Measurements from ENCODE around the gene RBM45. TPM values are rescaled to one million over a fixed set of nuclear protein-coding genes. Genes with fewer than 3 reads are reported as not detected.

Gene RBM45
- total RNA-seq, 1 experiment from 2014 or later, result 12.7 TPM

DNA sequence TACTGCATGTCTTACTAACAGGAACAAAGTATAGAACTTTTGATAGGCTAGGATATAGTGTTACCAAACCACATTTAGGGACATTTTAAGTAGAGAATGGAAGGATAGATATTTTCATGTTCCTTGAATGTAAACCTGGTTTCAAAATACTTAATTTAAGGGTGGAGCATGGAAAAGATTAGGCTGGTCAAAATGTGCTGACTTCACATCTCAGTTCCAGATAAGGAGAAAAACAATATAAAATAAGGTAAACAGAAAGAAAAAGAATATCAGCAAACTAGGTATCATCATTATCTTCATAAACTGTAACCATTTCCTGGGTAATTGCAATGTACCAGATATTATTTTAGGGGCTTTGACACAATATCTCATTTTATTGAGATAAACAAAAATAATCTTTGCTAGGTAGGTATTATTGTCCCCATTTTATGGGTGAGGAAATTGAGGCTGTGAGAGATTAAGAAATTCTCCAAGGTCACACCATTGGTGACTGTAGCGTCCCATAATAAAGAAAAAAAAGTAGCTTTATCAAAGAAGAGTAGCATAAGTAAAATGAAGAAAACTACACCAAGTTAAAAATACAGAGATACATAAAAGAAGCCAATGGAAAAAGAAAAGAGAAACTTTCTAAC lies 43.3 kb upstream of the RBM45 start:
- Mint-ChIP-seq H3K27ac (ENCODE audit: low read depth, unreplicated experiment) (no peak overlapping the region), H3K9me3 (ENCODE audit: unreplicated experiment) (no peaks in the 10 kb centered on the region), H3K4me1 (ENCODE audit: insufficient read depth, unreplicated experiment) (peaks cover 14% of the 10 kb centered on the region), H3K27me3 (ENCODE audit: insufficient read depth, unreplicated experiment) (peaks cover 47% of the 10 kb centered on the region), H3K4me3 (ENCODE audit: unreplicated experiment) (no peak overlapping the region), H3K36me3 (ENCODE audit: insufficient read depth, unreplicated experiment) (no peaks in the 10 kb centered on the region)
- intact Hi-C loops (cut with micrococcal nuclease), result loop anchor here (5.0 kb wide), 1 partner anchor 87 kb away; no protein-coding TSS in a partner anchor
- TF ChIP-seq, protein P1, sequence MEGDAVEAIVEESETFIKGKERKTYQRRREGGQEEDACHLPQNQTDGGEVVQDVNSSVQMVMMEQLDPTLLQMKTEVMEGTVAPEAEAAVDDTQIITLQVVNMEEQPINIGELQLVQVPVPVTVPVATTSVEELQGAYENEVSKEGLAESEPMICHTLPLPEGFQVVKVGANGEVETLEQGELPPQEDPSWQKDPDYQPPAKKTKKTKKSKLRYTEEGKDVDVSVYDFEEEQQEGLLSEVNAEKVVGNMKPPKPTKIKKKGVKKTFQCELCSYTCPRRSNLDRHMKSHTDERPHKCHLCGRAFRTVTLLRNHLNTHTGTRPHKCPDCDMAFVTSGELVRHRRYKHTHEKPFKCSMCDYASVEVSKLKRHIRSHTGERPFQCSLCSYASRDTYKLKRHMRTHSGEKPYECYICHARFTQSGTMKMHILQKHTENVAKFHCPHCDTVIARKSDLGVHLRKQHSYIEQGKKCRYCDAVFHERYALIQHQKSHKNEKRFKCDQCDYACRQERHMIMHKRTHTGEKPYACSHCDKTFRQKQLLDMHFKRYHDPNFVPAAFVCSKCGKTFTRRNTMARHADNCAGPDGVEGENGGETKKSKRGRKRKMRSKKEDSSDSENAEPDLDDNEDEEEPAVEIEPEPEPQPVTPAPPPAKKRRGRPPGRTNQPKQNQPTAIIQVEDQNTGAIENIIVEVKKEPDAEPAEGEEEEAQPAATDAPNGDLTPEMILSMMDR (IDR thresholded peaks at IDR 0.05; ENCODE audit: unreplicated experiment), result no peak
- ChIA-PET CTCF (interaction anchor here (0.6 to 0.7 kb wide), 3 partner anchors 120 to 1376 kb away, joined by 3 read pairs; no protein-coding TSS in a partner anchor), POLR2A (interaction anchor here (0.7 kb wide), 2 partner anchors 10 to 697 kb away, joined by 3 read pairs; no protein-coding TSS in a partner anchor)
- no peak for DNase-seq (ENCODE audit: unreplicated experiment)
- no TSS peak for BruUV-seq (replicated peaks)

DNA sequence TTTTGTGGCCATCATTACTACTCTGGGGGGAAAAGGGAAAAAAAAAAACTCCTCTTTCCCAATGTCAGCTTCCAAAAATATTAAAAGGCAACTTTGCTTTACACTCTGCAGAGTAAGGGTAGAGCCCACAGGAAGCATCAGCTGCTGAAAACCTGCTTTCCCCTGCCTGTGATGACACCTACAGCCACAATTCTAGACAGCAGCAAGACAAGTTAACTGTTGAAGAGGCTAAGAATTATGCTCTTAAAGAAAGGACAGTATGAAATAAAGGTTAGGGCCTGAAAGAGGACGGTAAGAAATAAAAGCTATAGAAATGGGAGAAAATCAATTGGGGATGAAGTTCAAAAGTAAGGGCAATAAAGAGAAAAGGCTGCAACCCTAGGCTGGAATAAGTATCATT lies 42.7 kb upstream of the RBM45 start:
- BruUV-seq (replicated peaks), result no TSS peak
- Mint-ChIP-seq H3K36me3 (ENCODE audit: insufficient read depth, unreplicated experiment) (no peaks in the 10 kb centered on the region), H3K9me3 (ENCODE audit: unreplicated experiment) (no peaks in the 10 kb centered on the region), H3K4me1 (ENCODE audit: insufficient read depth, unreplicated experiment) (peaks cover 19% of the 10 kb centered on the region), H3K4me3 (ENCODE audit: unreplicated experiment) (no peak overlapping the region), H3K27me3 (ENCODE audit: insufficient read depth, unreplicated experiment) (peaks cover 47% of the 10 kb centered on the region), H3K27ac (ENCODE audit: low read depth, unreplicated experiment) (no peak overlapping the region)
- POLR2A ChIA-PET, result interaction anchor here (0.6 to 0.7 kb wide), 2 partner anchors 698 to 805 kb away, joined by 3 to 4 read pairs; no protein-coding TSS in a partner anchor
- TF ChIP-seq, protein P1 (IDR thresholded peaks at IDR 0.05; ENCODE audit: unreplicated experiment), result no peak
- DNase-seq (ENCODE audit: unreplicated experiment), result no peak
- intact Hi-C loops (cut with micrococcal nuclease), result loop anchor here (5.0 kb wide), 1 partner anchor 87 kb away; no protein-coding TSS in a partner anchor
- CTCF ChIA-PET, result interaction anchor here (0.6 to 0.7 kb wide), 2 partner anchors 120 to 749 kb away, joined by 3 read pairs; no protein-coding TSS in a partner anchor

DNA sequence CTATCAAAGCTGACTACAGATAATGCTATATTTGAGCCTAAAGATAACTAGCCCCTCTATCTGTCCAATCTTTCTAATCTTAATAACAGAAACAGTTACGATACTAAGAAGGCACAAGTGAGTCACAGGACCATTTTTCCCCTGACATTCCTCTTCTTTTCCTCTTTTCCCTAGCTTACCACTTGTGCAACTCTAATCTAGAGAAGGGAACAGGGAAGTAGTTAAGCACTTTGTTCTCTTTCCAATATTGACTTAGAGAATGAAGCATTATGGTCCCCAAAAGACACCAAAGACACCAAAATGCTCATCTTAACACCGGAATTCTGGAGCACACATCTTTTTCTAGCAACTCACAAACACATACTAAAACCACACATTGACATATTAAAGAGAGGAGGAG lies 41.4 kb upstream of the RBM45 start:
- DNase-seq (ENCODE audit: unreplicated experiment), result no peak
- Mint-ChIP-seq H3K4me3 (ENCODE audit: unreplicated experiment) (no peak overlapping the region), H3K9me3 (ENCODE audit: unreplicated experiment) (no peaks in the 10 kb centered on the region), H3K27ac (ENCODE audit: low read depth, unreplicated experiment) (no peak overlapping the region), H3K27me3 (ENCODE audit: insufficient read depth, unreplicated experiment) (peaks cover 47% of the 10 kb centered on the region), H3K36me3 (ENCODE audit: insufficient read depth, unreplicated experiment) (no peaks in the 10 kb centered on the region), H3K4me1 (ENCODE audit: insufficient read depth, unreplicated experiment) (peaks cover 25% of the 10 kb centered on the region)
- intact Hi-C loops (cut with micrococcal nuclease), result no loop called here
- BruUV-seq (replicated peaks), result no TSS peak
- ChIA-PET POLR2A (no interaction called here), CTCF (interaction anchor here (1.2 kb wide), 1 partner anchor 41 kb away, joined by 4 read pairs; the partner anchor contains the start of gene RBM45)
- TF ChIP-seq, protein P1 (IDR thresholded peaks at IDR 0.05; ENCODE audit: unreplicated experiment), result no peak

DNA sequence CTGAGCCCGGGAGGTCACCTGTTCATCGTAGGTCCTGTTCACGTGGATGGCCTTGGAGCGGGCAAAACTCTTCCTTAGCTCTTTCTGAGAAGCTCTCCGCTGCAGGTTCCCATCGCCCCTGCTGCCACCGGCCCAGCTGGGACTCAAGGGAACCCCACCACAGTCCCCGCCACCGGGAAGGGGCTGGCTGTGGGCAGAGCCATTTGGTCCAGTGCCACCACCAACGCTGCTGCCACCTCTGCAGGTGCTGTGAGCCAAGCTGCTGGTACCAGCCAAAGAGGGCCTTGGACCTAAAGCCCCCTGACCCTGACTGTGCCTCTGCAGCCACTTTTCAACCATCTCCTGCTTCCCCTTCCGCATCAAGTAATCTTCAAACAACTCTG lies 40.2 kb upstream of the RBM45 start:
- Mint-ChIP-seq H3K4me1 (ENCODE audit: insufficient read depth, unreplicated experiment) (peaks cover 25% of the 10 kb centered on the region), H3K36me3 (ENCODE audit: insufficient read depth, unreplicated experiment) (no peaks in the 10 kb centered on the region), H3K4me3 (ENCODE audit: unreplicated experiment) (peak overlapping the region; percentile 79), H3K27ac (ENCODE audit: low read depth, unreplicated experiment) (no peak overlapping the region), H3K9me3 (ENCODE audit: unreplicated experiment) (no peaks in the 10 kb centered on the region), H3K27me3 (ENCODE audit: insufficient read depth, unreplicated experiment) (peaks cover 47% of the 10 kb centered on the region)
- intact Hi-C loops (cut with micrococcal nuclease), result no loop called here
- TF ChIP-seq, protein P1 (IDR thresholded peaks at IDR 0.05; ENCODE audit: unreplicated experiment), result no peak
- BruUV-seq (replicated peaks), result no TSS peak
- no peak for DNase-seq (ENCODE audit: unreplicated experiment)
- CTCF ChIA-PET, result interaction anchor here (0.5 to 1.6 kb wide), 4 partner anchors 13 to 272 kb away, joined by 3 to 4 read pairs (median 3); no protein-coding TSS in a partner anchor
- POLR2A ChIA-PET, result interaction anchor here (0.8 to 1.1 kb wide), 2 partner anchors 13 to 40 kb away, joined by 3 read pairs; no protein-coding TSS in a partner anchor

Measured in MCF 10A (cell line).